Liver (tissue), 9 donors: Measurements from ENCODE around the gene RNF144A. TPM values are rescaled to one million over a fixed set of nuclear protein-coding genes. Genes with fewer than 3 reads are reported as not detected.

ENCODE experiments used
- DNase-seq: peaks from one replicate; pipeline ENCODE4 v3.0.0-alpha.2; 2017; ENCODE audit warnings: low spot score
- H3K27ac ChIP-seq, 2 donors: one replicate each; pipeline ENCODE4 v1.7.0; 2013; ENCODE audit warnings: inconsistent platforms in 2 of 2, low read length in 2 of 2, control low read depth in 1 of 2, low read depth in 1 of 2, mild to moderate bottlenecking in 1 of 2
- H3K27me3 ChIP-seq, 4 donors: one replicate each; pipeline versions ENCODE4 v1.6.1 to v1.7.0; 2013; ENCODE audit warnings: low read length in 3 of 4, inconsistent platforms in 1 of 4, mild to moderate bottlenecking in 1 of 4, moderate library complexity in 1 of 4; ENCODE audit not compliant: control insufficient read depth in 4 of 4, insufficient read depth in 4 of 4
- H3K36me3 ChIP-seq, 4 donors: one replicate each; pipeline versions ENCODE4 v1.6.1 to v1.7.0; 2013; ENCODE audit warnings: low read length in 3 of 4, mild to moderate bottlenecking in 3 of 4, low read depth in 1 of 4, moderate library complexity in 1 of 4; ENCODE audit not compliant: control insufficient read depth in 4 of 4, insufficient read depth in 3 of 4
- H3K4me1 ChIP-seq, 4 donors: one replicate each; pipeline versions ENCODE4 v1.6.1 to v1.7.0; 2013; ENCODE audit warnings: low read length in 3 of 4, mild to moderate bottlenecking in 3 of 4, moderate library complexity in 1 of 4; ENCODE audit not compliant: control insufficient read depth in 4 of 4, insufficient read depth in 4 of 4
- H3K4me3 ChIP-seq, 3 donors: one replicate each; pipeline versions ENCODE4 v1.6.1 to v1.7.0; 2013; ENCODE audit warnings: low read length in 3 of 3, control low read depth in 1 of 3, low read depth in 1 of 3, mild to moderate bottlenecking in 1 of 3
- H3K9ac ChIP-seq, 2 donors: one replicate each; pipeline ENCODE4 v1.7.0; 2013; ENCODE audit warnings: low read length in 2 of 2, mild to moderate bottlenecking in 2 of 2, moderate library complexity in 2 of 2, control low read depth in 1 of 2, low read depth in 1 of 2
- H3K9me3 ChIP-seq, 4 donors: one replicate each; pipeline versions ENCODE4 v1.6.1 to v1.7.0; 2013; ENCODE audit warnings: low read length in 3 of 4; ENCODE audit not compliant: control insufficient read depth in 4 of 4
- ATF3 ChIP-seq: IDR thresholded peaks from 2 replicates; pipeline ENCODE4 v1.6.1; 2016; ENCODE audit warnings: antibody characterized with exemption
- CTCF ChIP-seq: fragments of 150-350 bp; IDR thresholded peaks from 2 replicates; pipeline ENCODE4 v1.5.1; 2017; ENCODE audit warnings: improper control_type of control experiment, low read depth, low read length; ENCODE audit not compliant: missing input control
- FOXA1 ChIP-seq: IDR thresholded peaks from 2 replicates; pipeline ENCODE4 v1.6.1; 2016; ENCODE audit warnings: antibody characterized with exemption
- GABPA ChIP-seq, 2 donors: IDR thresholded peaks in 1 of 2; conservative IDR thresholded peaks in 1 of 2; 2 replicates each; pipeline ENCODE4 v1.6.1; 2016; ENCODE audit warnings: antibody characterized with exemption in 2 of 2, mild to moderate bottlenecking in 1 of 2, moderate library complexity in 1 of 2
- HNF4G ChIP-seq: IDR thresholded peaks from 2 replicates; pipeline ENCODE4 v1.6.1; 2016; ENCODE audit warnings: antibody characterized with exemption
- JUND ChIP-seq, 2 donors: IDR thresholded peaks; 2 replicates each; pipeline ENCODE4 v1.6.1; 2016; ENCODE audit warnings: antibody characterized with exemption in 2 of 2
- NR2F2 ChIP-seq: IDR thresholded peaks from 2 replicates; pipeline ENCODE4 v1.6.1; 2016; ENCODE audit warnings: antibody characterized with exemption
- RAD21 ChIP-seq, 2 donors: IDR thresholded peaks; 2 replicates each; pipeline ENCODE4 v1.6.1; 2016; ENCODE audit warnings: antibody characterized with exemption in 2 of 2, mild to moderate bottlenecking in 2 of 2
- RXRA ChIP-seq, 2 donors: IDR thresholded peaks; 2 replicates each; pipeline ENCODE4 v1.6.1; 2017 to 2018; ENCODE audit warnings: antibody characterized with exemption in 2 of 2, mild to moderate bottlenecking in 1 of 2
- SP1 ChIP-seq: IDR thresholded peaks from 2 replicates; pipeline ENCODE4 v1.6.1; 2018; ENCODE audit warnings: antibody characterized with exemption, mild to moderate bottlenecking
- TAF1 ChIP-seq: conservative IDR thresholded peaks from 2 replicates; pipeline ENCODE4 v1.6.1; 2016; ENCODE audit warnings: antibody characterized with exemption, mild to moderate bottlenecking
- ZBTB33 ChIP-seq: IDR thresholded peaks from 2 replicates; pipeline ENCODE4 v1.6.1; 2016; ENCODE audit warnings: antibody characterized with exemption
- WGBS: extraction: QIAGEN DNeasy Blood & Tissue Kit; methylation state at CpG from one replicate; pipeline ENCODE4 v1.1.7; 2013; 5-methylcytosine and 5-hydroxymethylcytosine counted together
- polyA plus RNA-seq, 2 donors: library from polyadenylated mRNA; stranded (reverse) in 1 of 2; unstranded in 1 of 2; fragments of 200-250 nt in 1 of 2; fragments of >200 nt in 1 of 2; fragmentation: Nextera tagmentation in 1 of 2; extraction: Ambion mirVana in 1 of 2; gene quantifications; one replicate each; pipeline versions ENCODE4 v1.2.1 to v1.2.3, GENCODE V29; 2013 to 2015
- total RNA-seq, 2 donors: library from RNA; depleted of rRNA; stranded (reverse); fragments of >200 nt; gene quantifications; one replicate each; pipeline ENCODE4 v1.2.3, GENCODE V29; 2014
- donor health status: healthy.
- donor health status: healthy.
- donor health status: healthy.
- donor health status: healthy.
- donor health status: healthy.

RNF144A gene
- total and polyA plus RNA-seq, 4 donors, result 1.0 to 10.4 (median 2.3) TPM

- DNase-seq, result no peak
- no peaks in the 10 kb centered on the region for H3K9me3 ChIP-seq
- H3K27ac ChIP-seq, result no peak overlapping the region
- no peak overlapping the region for H3K9ac ChIP-seq
- WGBS, result 91% methylated on average over 15 of the region's 15 CpGs
- no peaks in the 10 kb centered on the region for H3K27me3 ChIP-seq
- TF ChIP-seq ATF3, result no peak
- no peak for TF ChIP-seq HNF4G
- no peak for TF ChIP-seq FOXA1
- H3K4me3 ChIP-seq, result no peak overlapping the region
- no peaks in the 10 kb centered on the region for H3K36me3 ChIP-seq
- H3K4me1 ChIP-seq, result no peaks in the 10 kb centered on the region
These were observed 110.9 kb downstream of the RNF144A start for GRCh38 chr2:7027956-7028655.

- Histone ChIP-seq H3K4me1 (no peaks in the 10 kb centered on the region), H3K27ac (no peak overlapping the region), H3K9ac (no peak overlapping the region), H3K4me3 (no peak overlapping the region), H3K36me3 (no peaks in the 10 kb centered on the region), H3K9me3 (no peaks in the 10 kb centered on the region), H3K27me3 (no peaks in the 10 kb centered on the region)
- WGBS, result 75% methylated on average over 6 of the region's 6 CpGs
- TF ChIP-seq NR2F2 (peak; percentile 71), FOXA1 (no peak)
- no peak for DNase-seq
These were observed 111.6 kb downstream of the RNF144A start for GRCh38 chr2:7028846-7029245.

- Histone ChIP-seq H3K4me3 (no peak overlapping the region), H3K36me3 (no peaks in the 10 kb centered on the region), H3K27me3 (no peaks in the 10 kb centered on the region), H3K9ac (no peak overlapping the region), H3K27ac (no peak overlapping the region), H3K4me1 (no peaks in the 10 kb centered on the region), H3K9me3 (no peaks in the 10 kb centered on the region)
- TF ChIP-seq ATF3 (no peak), RAD21 (IDR thresholded peaks at IDR 0.05) (peak in 1 of 2 donors; percentile 11)
- no peak for DNase-seq
- WGBS, result 88% methylated on average over 13 of the region's 13 CpGs
These were observed 112.3 kb downstream of the RNF144A start for GRCh38 chr2:7029291-7030059.

- Histone ChIP-seq H3K27ac (no peak overlapping the region), H3K27me3 (no peaks in the 10 kb centered on the region), H3K9ac (no peak overlapping the region), H3K9me3 (no peaks in the 10 kb centered on the region), H3K4me1 (no peaks in the 10 kb centered on the region), H3K4me3 (no peak overlapping the region), H3K36me3 (no peaks in the 10 kb centered on the region)
- whole genome bisulfite sequencing, result 95% methylated on average over 11 of the region's 11 CpGs
- DNase-seq, result no peak
- TF ChIP-seq JUND (IDR thresholded peaks at IDR 0.05) (no peak), GABPA (IDR thresholded peaks at IDR 0.05 in 1 of 2, conservative IDR thresholded peaks at IDR 0.05 in 1 of 2) (no peak), ZBTB33 (no peak), SP1 (no peak), CTCF (no peak), RXRA (IDR thresholded peaks at IDR 0.05) (no peak), ATF3 (no peak), FOXA1 (no peak), NR2F2 (no peak), TAF1 (no peak)
These were observed 113.6 kb downstream of the RNF144A start for GRCh38 chr2:7030810-7031209.
